ENCODE results near the gene PAPOLB. TPM values are rescaled to one million over a fixed set of nuclear protein-coding genes. Genes with fewer than 3 reads are reported as not detected.
A peak's percentile ranks its signal among the peaks of the same experiment; 100 is the strongest.

Gene PAPOLB
- total RNA-seq = 0.24 TPM
- long read RNA-seq, full-length matches to known transcripts = 1 of 1 reads
- long read RNA-seq, partial matches to known transcripts = 0 of 1 reads
- long read RNA-seq, other reads (novel, unspliced or antisense) = 0 of 1 reads

GRCh38 chr7:4861673-4862072 is at the start of gene PAPOLB:
Gene PAPOLB (minus strand): TSS chr7:4862030. CDS start chr7:4861810, 220 bp downstream.
- H3K27ac ChIP-seq = no peak within 1 kb of the TSS

DNA sequence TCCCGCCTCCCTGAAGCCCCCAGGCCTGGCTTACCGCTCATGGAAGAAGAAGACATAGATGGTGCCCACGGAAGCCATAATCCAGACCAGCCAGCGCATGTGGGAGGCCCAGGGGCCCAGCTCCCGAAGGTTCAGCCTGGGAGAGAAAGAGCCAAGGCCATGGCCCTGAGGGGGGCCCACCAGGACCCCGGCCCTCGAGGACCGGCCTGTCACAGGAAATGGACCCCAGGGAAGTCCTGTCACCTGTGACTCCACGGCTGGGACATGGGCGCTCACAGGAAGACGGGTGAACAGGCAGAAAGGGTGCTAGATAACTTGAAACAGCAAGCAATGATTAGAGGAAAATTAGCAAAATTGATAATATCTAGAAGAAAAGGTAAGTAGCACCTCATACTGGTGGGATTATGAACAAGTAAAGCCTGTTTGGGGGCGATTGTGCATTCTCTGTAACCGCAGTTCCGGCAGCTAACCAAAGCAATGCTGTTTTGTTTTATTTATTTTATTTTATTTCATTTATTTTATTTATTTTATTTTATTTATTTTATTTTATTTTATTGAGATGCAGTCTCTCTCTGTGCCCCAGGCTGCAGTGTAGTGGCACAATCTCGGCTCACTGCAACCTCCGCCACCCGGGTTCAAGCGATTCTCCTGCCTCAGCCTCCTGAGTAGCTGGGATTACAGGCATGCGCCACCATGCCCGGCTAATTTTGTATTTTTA is 49.4 kb upstream of the PAPOLB start:
- H3K36me3 ChIP-seq = no peaks in the 10 kb centered on the region
- TF ChIP-seq, protein P1, sequence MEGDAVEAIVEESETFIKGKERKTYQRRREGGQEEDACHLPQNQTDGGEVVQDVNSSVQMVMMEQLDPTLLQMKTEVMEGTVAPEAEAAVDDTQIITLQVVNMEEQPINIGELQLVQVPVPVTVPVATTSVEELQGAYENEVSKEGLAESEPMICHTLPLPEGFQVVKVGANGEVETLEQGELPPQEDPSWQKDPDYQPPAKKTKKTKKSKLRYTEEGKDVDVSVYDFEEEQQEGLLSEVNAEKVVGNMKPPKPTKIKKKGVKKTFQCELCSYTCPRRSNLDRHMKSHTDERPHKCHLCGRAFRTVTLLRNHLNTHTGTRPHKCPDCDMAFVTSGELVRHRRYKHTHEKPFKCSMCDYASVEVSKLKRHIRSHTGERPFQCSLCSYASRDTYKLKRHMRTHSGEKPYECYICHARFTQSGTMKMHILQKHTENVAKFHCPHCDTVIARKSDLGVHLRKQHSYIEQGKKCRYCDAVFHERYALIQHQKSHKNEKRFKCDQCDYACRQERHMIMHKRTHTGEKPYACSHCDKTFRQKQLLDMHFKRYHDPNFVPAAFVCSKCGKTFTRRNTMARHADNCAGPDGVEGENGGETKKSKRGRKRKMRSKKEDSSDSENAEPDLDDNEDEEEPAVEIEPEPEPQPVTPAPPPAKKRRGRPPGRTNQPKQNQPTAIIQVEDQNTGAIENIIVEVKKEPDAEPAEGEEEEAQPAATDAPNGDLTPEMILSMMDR (IDR thresholded peaks at IDR 0.05) = no peak
- H3K4me1 ChIP-seq = no peaks in the 10 kb centered on the region
- no peak overlapping the region for H3K27ac ChIP-seq
- ATAC-seq (no peak), DNase-seq (no peak)
- H3K4me3 ChIP-seq = no peak overlapping the region
- no peaks in the 10 kb centered on the region for H3K9me3 ChIP-seq
- intact Hi-C loops (cut with DNase I) = no loop called here
- no peaks in the 10 kb centered on the region for H3K27me3 ChIP-seq (ENCODE audit: low read depth)

More at GRCh38 chr7:4861673-4862072, at the start of gene PAPOLB:
- ATAC-seq (peak; percentile 33 to 35), DNase-seq (no peak)
- H3K27me3 ChIP-seq (ENCODE audit: low read depth) = no peaks in the 10 kb centered on the region
- TF ChIP-seq, protein P1 (IDR thresholded peaks at IDR 0.05) = no peak
- intact Hi-C loops (cut with DNase I) = no loop called here
- H3K36me3 ChIP-seq = no peaks in the 10 kb centered on the region
- H3K4me1 ChIP-seq = no peaks in the 10 kb centered on the region
- H3K9me3 ChIP-seq = no peaks in the 10 kb centered on the region
- peak within 1 kb of the TSS; percentile 40 for H3K4me3 ChIP-seq

DNA sequence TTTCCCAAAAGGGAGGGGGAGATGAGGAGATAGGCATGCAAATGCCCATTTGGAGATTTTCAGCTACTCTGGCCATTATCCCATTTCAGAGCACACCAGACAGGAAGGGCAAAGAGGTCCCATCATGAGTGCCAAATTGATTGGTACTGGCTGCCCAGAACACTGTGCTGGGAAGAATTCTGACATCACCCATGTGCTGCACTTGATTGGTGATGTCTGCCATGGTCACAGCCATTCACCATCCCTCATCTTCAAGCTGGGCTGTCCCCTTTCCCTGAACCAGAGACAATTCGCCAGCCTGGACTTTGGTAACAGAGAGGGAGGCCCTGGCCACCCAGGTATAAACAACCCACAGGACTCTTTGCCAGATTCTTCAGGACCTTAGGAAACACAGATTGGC is 44.9 kb upstream of the PAPOLB start:
- no peak for ATAC-seq

DNA sequence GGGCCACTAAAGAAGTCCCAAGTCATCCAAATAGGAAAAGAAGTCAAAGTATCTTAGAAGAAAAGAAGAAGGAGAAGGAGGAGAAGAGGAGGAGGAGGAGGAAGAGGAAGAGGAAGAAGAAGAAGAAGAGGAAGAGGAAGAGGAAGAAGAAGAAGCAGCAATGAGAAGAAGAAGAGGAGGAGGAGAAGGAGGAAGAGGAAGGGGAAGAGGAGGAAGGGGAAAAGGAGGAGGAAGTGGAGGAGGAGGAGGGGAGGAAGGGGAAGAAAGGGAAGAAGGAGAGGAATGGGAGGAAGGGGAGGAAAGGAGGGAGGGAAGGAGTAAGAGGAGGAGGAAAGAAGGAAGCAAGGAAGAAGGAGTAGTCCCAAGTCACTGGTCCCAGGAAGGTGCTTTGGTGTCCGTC is 43.3 kb upstream of the PAPOLB start:
- intact Hi-C loops (cut with DNase I) = no loop called here
- Histone ChIP-seq H3K36me3 (no peaks in the 10 kb centered on the region), H3K4me3 (no peak overlapping the region), H3K27me3 (ENCODE audit: low read depth) (no peaks in the 10 kb centered on the region), H3K4me1 (no peaks in the 10 kb centered on the region), H3K9me3 (no peaks in the 10 kb centered on the region), H3K27ac (no peak overlapping the region)
- DNase-seq (no peak), ATAC-seq (no peak)
- TF ChIP-seq, protein P1 (IDR thresholded peaks at IDR 0.05) = no peak

More for the DNA sequence above, 44.9 kb upstream of the PAPOLB start:
- TF ChIP-seq, protein P1 (IDR thresholded peaks at IDR 0.05) = no peak
- intact Hi-C loops (cut with DNase I) = no loop called here
- H3K4me1 ChIP-seq = no peaks in the 10 kb centered on the region
- no peaks in the 10 kb centered on the region for H3K27me3 ChIP-seq (ENCODE audit: low read depth)
- H3K36me3 ChIP-seq = no peaks in the 10 kb centered on the region
- no peaks in the 10 kb centered on the region for H3K9me3 ChIP-seq
- no peak overlapping the region for H3K4me3 ChIP-seq
- no peak for DNase-seq
- H3K27ac ChIP-seq = no peak overlapping the region

DNA sequence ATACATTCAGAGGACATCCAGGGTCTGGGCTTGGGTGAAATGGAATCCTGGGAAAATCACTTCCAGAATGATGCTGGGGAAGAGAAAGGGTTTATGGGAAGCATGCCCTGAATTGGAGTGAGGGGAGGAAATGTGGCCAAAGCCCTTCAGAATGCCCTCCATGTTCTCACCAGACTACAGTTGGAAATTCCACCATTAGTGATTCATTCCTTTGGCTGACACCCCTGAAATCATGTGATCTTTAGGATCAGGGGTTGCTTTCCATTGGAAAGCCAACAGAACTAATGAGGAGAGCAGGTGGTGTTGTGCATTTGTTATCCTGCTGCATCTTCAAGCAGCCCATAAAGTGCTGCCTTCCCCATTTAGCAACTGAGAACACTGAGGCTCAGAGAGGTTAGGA is 42.5 kb upstream of the PAPOLB start:
- no peaks in the 10 kb centered on the region for H3K4me1 ChIP-seq
- H3K36me3 ChIP-seq = no peaks in the 10 kb centered on the region
- H3K27ac ChIP-seq = no peak overlapping the region
- DNase-seq (no peak), ATAC-seq (no peak)
- intact Hi-C loops (cut with DNase I) = no loop called here
- TF ChIP-seq, protein P1 (IDR thresholded peaks at IDR 0.05) = no peak
- no peaks in the 10 kb centered on the region for H3K27me3 ChIP-seq (ENCODE audit: low read depth)
- H3K4me3 ChIP-seq = no peak overlapping the region
- H3K9me3 ChIP-seq = no peaks in the 10 kb centered on the region
